Thoracic aorta (tissue), 2 donors: ENCODE measurements around the gene SMPDL3B. TPM values are rescaled to one million over a fixed set of nuclear protein-coding genes. Genes with fewer than 3 reads are reported as not detected.
"Not testable (repeated sequence)": the region's sequence is repeated elsewhere in the genome, so short reads cannot be mapped to it uniquely, and the experiment has no call there.

ENCODE experiments used
- ATAC-seq: fragments of 150-250 bp; one replicate; pipeline ENCODE4 v1.8.0; 2017; ENCODE audit warnings: low read depth; ENCODE audit not compliant: insufficient number of reproducible peaks, low FRiP score
- DNase-seq: peaks from one replicate; pipeline ENCODE4 v3.0.0-alpha.2; 2020; ENCODE audit warnings: low spot score
- H3K27ac ChIP-seq, 2 donors: fragments of 200-600 bp; sonication (generic); 1 replicate in 1 of 2; 2 replicates in 1 of 2; pipeline ENCODE4 v1.5.1; 2016; ENCODE audit warnings: mild to moderate bottlenecking in 2 of 2, moderate library complexity in 2 of 2
- H3K27me3 ChIP-seq: fragments of 200-600 bp; sonication (generic); replicated peaks from 2 replicates; pipeline ENCODE4 v1.6.0; 2016; ENCODE audit warnings: mild to moderate bottlenecking; ENCODE audit not compliant: insufficient read depth
- H3K36me3 ChIP-seq: fragments of 200-600 bp; sonication (generic); one replicate; pipeline ENCODE4 v1.5.1; 2016
- H3K4me1 ChIP-seq, 2 donors: fragments of 200-600 bp; sonication (generic); 1 replicate in 1 of 2; 2 replicates in 1 of 2; pipeline versions ENCODE4 v1.5.1 to v1.6.0; 2016; ENCODE audit warnings: low read depth in 2 of 2, mild to moderate bottlenecking in 1 of 2; ENCODE audit not compliant: control insufficient read depth in 1 of 2
- H3K4me3 ChIP-seq: fragments of 200-600 bp; sonication (generic); 2 replicates; pipeline ENCODE4 v1.5.1; 2016; ENCODE audit warnings: mild to moderate bottlenecking
- H3K9me3 ChIP-seq: fragments of 200-600 bp; sonication (generic); 2 replicates; pipeline ENCODE4 v1.5.1; 2016
- CTCF ChIP-seq: fragments of 200-600 bp; sonication (generic); IDR thresholded peaks from one replicate; pipeline ENCODE4 v1.5.1; 2019; ENCODE audit warnings: antibody characterized with exemption
- total RNA-seq, 2 donors: library from RNA; depleted of rRNA; stranded (reverse); fragments of >200 nt; gene quantifications; one replicate each; pipeline versions ENCODE4 v1.1.0 to v1.2.3, GENCODE V29; 2016

SMPDL3B gene
- total RNA-seq, 2 donors from 2014 or later = not detected

GRCh38 chr1:27990920-27991537 lies 56.2 kb downstream of the SMPDL3B start:
- no peak for ATAC-seq
- H3K27ac ChIP-seq = no peak overlapping the region
- TF ChIP-seq CTCF = no peak
- H3K27me3 ChIP-seq = no peaks in the 10 kb centered on the region
- H3K4me3 ChIP-seq = no peak overlapping the region
- no peak for DNase-seq
- H3K36me3 ChIP-seq = peaks cover 25% of the 10 kb centered on the region
- H3K9me3 ChIP-seq = no peaks in the 10 kb centered on the region
- no peaks in the 10 kb centered on the region for H3K4me1 ChIP-seq

DNA sequence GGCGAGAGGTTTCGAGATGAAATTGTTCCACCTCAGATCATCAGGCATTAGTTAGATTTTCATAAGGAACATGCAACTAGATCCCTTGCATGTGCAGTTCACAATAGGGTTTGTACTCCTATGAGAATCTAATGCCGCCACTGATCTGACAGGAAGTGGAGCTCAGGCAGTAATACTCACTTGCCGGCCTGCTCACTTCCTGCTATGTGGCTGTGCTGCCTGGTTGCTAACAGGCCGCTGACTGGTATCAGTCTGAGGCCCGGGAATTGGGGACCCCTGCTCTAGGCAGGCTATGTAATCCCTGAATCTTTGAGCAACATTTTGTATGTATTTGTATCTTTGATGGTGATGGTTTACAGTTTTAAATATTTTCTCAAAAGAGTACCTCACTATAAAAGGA lies 57.5 kb downstream of the SMPDL3B start:
- H3K36me3 ChIP-seq = peaks cover 32% of the 10 kb centered on the region

DNA sequence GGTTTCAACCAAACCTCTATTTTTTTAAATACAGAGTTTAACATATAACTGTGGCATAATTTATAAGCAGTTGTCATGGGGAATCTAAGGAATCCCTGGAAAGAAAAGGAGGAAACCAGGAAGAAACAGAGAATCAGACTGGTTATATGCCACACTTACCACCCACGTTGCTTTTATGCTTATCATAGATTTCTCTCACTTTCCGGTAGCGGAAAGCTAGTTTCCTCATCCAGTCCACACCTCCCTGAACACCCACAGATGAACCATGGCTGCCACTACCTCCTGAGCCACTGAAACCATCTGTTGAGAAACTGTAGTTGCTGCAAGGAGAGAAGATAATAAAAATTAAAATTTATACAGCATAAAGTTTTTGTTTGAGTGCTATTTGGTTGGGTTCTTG lies 58.4 kb downstream of the SMPDL3B start:
- Histone ChIP-seq H3K27ac (no peak overlapping the region), H3K27me3 (no peaks in the 10 kb centered on the region), H3K9me3 (no peaks in the 10 kb centered on the region), H3K4me1 (no peaks in the 10 kb centered on the region), H3K4me3 (no peak overlapping the region), H3K36me3 (peaks cover 39% of the 10 kb centered on the region)
- no peak for TF ChIP-seq CTCF
- no peak for ATAC-seq
- no peak for DNase-seq

More for the DNA sequence above, 57.5 kb downstream of the SMPDL3B start:
- Histone ChIP-seq H3K27ac (no peak overlapping the region), H3K4me1 (no peaks in the 10 kb centered on the region), H3K27me3 (no peaks in the 10 kb centered on the region), H3K9me3 (no peaks in the 10 kb centered on the region), H3K4me3 (no peak overlapping the region)
- no peak for TF ChIP-seq CTCF
- no peak for DNase-seq
- no peak for ATAC-seq

- H3K36me3 ChIP-seq = peaks cover 40% of the 10 kb centered on the region
- H3K27ac ChIP-seq = no peak overlapping the region
- no peak overlapping the region for H3K4me3 ChIP-seq
- DNase-seq (no peak), ATAC-seq (no peak)
- H3K4me1 ChIP-seq = no peaks in the 10 kb centered on the region
- H3K9me3 ChIP-seq = no peaks in the 10 kb centered on the region
- TF ChIP-seq CTCF = no peak
- no peaks in the 10 kb centered on the region for H3K27me3 ChIP-seq
These were observed 59.3 kb downstream of the SMPDL3B start for GRCh38 chr1:27994060-27994459.

DNA sequence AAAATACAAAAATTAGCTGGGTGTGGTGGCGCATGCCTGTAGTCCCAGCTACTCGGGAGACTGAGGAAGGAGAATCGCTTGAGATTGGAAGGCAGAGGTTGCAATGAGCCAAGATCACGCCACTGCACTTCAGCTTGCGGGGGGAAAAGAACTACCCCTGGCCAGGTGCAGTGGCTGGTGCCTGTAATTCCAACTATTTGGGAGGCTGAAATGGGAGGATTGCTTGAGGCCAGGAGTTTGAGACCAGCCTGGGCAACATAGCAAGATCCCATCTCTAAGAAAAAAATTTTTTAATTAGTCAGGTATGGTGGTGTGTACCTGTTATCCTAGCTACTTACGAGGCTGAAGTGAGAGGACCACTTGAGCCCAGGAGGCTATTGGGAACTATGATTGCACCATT lies 59.7 kb downstream of the SMPDL3B start:
- peaks cover 41% of the 10 kb centered on the region for H3K36me3 ChIP-seq
- H3K27me3 ChIP-seq, H3K27ac ChIP-seq, DNase-seq, H3K4me1 ChIP-seq, H3K9me3 ChIP-seq, H3K4me3 ChIP-seq, ATAC-seq: not testable (repeated sequence)

- Histone ChIP-seq H3K27ac (no peak overlapping the region), H3K4me3 (no peak overlapping the region), H3K36me3 (peaks cover 51% of the 10 kb centered on the region), H3K9me3 (no peaks in the 10 kb centered on the region), H3K4me1 (no peaks in the 10 kb centered on the region), H3K27me3 (no peaks in the 10 kb centered on the region)
- no peak for TF ChIP-seq CTCF
- DNase-seq (no peak), ATAC-seq (no peak)
These were observed 64.3 kb downstream of the SMPDL3B start for GRCh38 chr1:27999055-27999454.
